HG02588 (cell line): ENCODE data around the gene CBY3.
A peak's percentile ranks its signal among the peaks of the same experiment; 100 is the strongest.
"Not testable (repeated sequence)": the region's sequence is repeated elsewhere in the genome, so short reads cannot be mapped to it uniquely, and the experiment has no call there.

Experiments used
- ATAC-seq: cut with Tn5 transposase; IDR thresholded peaks from one replicate; pipeline ENCODE4 v1.9.1; 2021; ENCODE audit warnings: mild to moderate bottlenecking, moderate library complexity; ENCODE audit not compliant: unreplicated experiment

CBY3 gene

GRCh38 chr5:179680780-179681401, at the start of gene CBY3:
TSS of gene CBY3 (minus strand) at chr5:179681034. CDS start at chr5:179680918, 116 bp downstream.
- ATAC-seq, result no peak

GRCh38 chr5:179730356-179730755, 49.5 kb upstream of the CBY3 start:
- ATAC-seq, result no peak

GRCh38 chr5:179729727-179730126, 48.9 kb upstream of the CBY3 start:
- no peak for ATAC-seq

GRCh38 chr5:179729303-179729702, 48.5 kb upstream of the CBY3 start:
- ATAC-seq, result no peak

- ATAC-seq, result no peak
Observed at GRCh38 chr5:179727106-179727505, 46.3 kb upstream of the CBY3 start.

- ATAC-seq, result no peak
Observed at GRCh38 chr5:179724163-179724562, 43.3 kb upstream of the CBY3 start.

GRCh38 chr5:179720222-179720621, 39.4 kb upstream of the CBY3 start:
- no peak for ATAC-seq

GRCh38 chr5:179716286-179716685, 35.5 kb upstream of the CBY3 start:
- no peak for ATAC-seq

GRCh38 chr5:179700401-179700918, 19.6 kb upstream of the CBY3 start:
- no peak for ATAC-seq

- no peak for ATAC-seq
Observed at GRCh38 chr5:179699616-179700237, 18.9 kb upstream of the CBY3 start.

- ATAC-seq, result no peak
Observed at GRCh38 chr5:179698935-179699615, 18.2 kb upstream of the CBY3 start, which contains the start of gene CANX. TSS of gene CANX (plus strand) at chr5:179698967. CDS start at chr5:179705682, 6,715 bp downstream.

- ATAC-seq, result peak; percentile 85
Observed at GRCh38 chr5:179697993-179698934, 17.4 kb upstream of the CBY3 start.

- ATAC-seq, result not testable (repeated sequence)
Observed at GRCh38 chr5:179697543-179697942, 16.7 kb upstream of the CBY3 start.

- no peak for ATAC-seq
Observed at GRCh38 chr5:179697108-179697507, 16.3 kb upstream of the CBY3 start.

- no peak for ATAC-seq
Observed at GRCh38 chr5:179696603-179697002, 15.8 kb upstream of the CBY3 start.

GRCh38 chr5:179694561-179694960, 13.7 kb upstream of the CBY3 start:
- ATAC-seq, result no peak

- not testable (repeated sequence) for ATAC-seq
Observed at GRCh38 chr5:179689212-179689611, 8.4 kb upstream of the CBY3 start.

- ATAC-seq, result no peak
Observed at GRCh38 chr5:179680014-179680779, 637 bp downstream of the CBY3 start.

- ATAC-seq, result peak; percentile 25
Observed at GRCh38 chr5:179679014-179679674, 1.7 kb downstream of the CBY3 start.
